Caco-2 (cell line): ENCODE data around the gene GPR143. TPM values are rescaled to one million over a fixed set of nuclear protein-coding genes. Genes with fewer than 3 reads are reported as not detected.

Source experiments
- BruUV-seq: library from RNA; stranded (reverse); fragments of 400-500 nt; replicated peaks from 2 replicates; lab custom pipeline; 2021; lab: Mats Ljungman, UMichigan
- CTCF ChIA-PET: fragments of 300-600 bp; sonication (Branson Sonifier 250); formaldehyde crosslinking; loops from one replicate; lab custom pipeline; 2022; ENCODE audit warnings: antibody characterized with exemption; lab: Charles Lee
- POLR2A ChIA-PET: fragments of 300-600 bp; sonication (Branson Sonifier 250); formaldehyde crosslinking; loops from one replicate; lab custom pipeline; 2022; ENCODE audit warnings: antibody characterized with exemption; lab: Charles Lee
- DNase-seq, 2 experiments: peaks; one replicate each; pipeline versions ENCODE4 v3.0.0 to v3.0.0-alpha.2; 2020 to 2022
- H3K27me3 ChIP-seq: replicated peaks from 2 replicates; pipeline ENCODE4 v1.6.0; 2011; ENCODE audit warnings: low read length; ENCODE audit not compliant: control insufficient read depth, insufficient read depth
- H3K36me3 ChIP-seq: 2 replicates; pipeline ENCODE4 v1.5.1; 2011; ENCODE audit warnings: low read length; ENCODE audit not compliant: control insufficient read depth, insufficient read depth
- H3K4me1 ChIP-seq: fragments of 250-450 bp; sonication (Bioruptor Pico); 2 replicates; pipeline ENCODE4 v1.5.1; 2020; ENCODE audit warnings: mild to moderate bottlenecking
- H3K4me3 ChIP-seq: 2 replicates; pipeline ENCODE4 v1.5.1; 2011; ENCODE audit warnings: low read depth, mild to moderate bottlenecking, control low read depth, low read length
- H3K9me3 ChIP-seq: fragments of 250-450 bp; sonication (Bioruptor Pico); 2 replicates; pipeline ENCODE4 v1.5.1; 2020; ENCODE audit warnings: mild to moderate bottlenecking, moderate library complexity
- H3K27ac Mint-ChIP-seq: one replicate; pipeline ENCODE4 v1.8.0; 2022; ENCODE audit warnings: mixed read lengths; ENCODE audit not compliant: unreplicated experiment
- H3K27me3 Mint-ChIP-seq: one replicate; pipeline ENCODE4 v1.8.0; 2022; ENCODE audit warnings: mixed read lengths; ENCODE audit not compliant: insufficient read depth, unreplicated experiment
- H3K36me3 Mint-ChIP-seq: one replicate; pipeline ENCODE4 v1.8.0; 2022; ENCODE audit warnings: mild to moderate bottlenecking, mixed read lengths; ENCODE audit not compliant: insufficient read depth, unreplicated experiment
- H3K4me1 Mint-ChIP-seq: one replicate; pipeline ENCODE4 v1.8.0; 2022; ENCODE audit warnings: low read depth, mixed read lengths; ENCODE audit not compliant: unreplicated experiment
- H3K4me3 Mint-ChIP-seq: one replicate; pipeline ENCODE4 v1.8.0; 2022; ENCODE audit warnings: mild to moderate bottlenecking, moderate library complexity, mixed read lengths; ENCODE audit not compliant: unreplicated experiment
- H3K9me3 Mint-ChIP-seq: one replicate; pipeline ENCODE4 v1.8.0; 2022; ENCODE audit warnings: mixed read lengths; ENCODE audit not compliant: unreplicated experiment
- intact Hi-C: fragments of 100-400 bp; cut with micrococcal nuclease; formaldehyde crosslinking; loops from one replicate; pipeline ENCODE4 v1.10.0; 2022; ENCODE audit not compliant: unreplicated experiment
- total RNA-seq: library from RNA; stranded (reverse); gene quantifications from 2 replicates; pipeline ENCODE4 v1.2.3, GENCODE V29; 2022
- TF ChIP-seq, protein P1 (sequence below), 2 experiments: fragments of 200-600 bp in 1 of 2; IDR thresholded peaks; 1 replicate in 1 of 2; 2 replicates in 1 of 2; pipeline versions ENCODE4 v1.5.1 to v1.8.0; 2011 to 2022; ENCODE audit warnings: antibody characterized with exemption in 1 of 2, control low read depth in 1 of 2, inconsistent platforms in 1 of 2, low read depth in 1 of 2, low read length in 1 of 2, mild to moderate bottlenecking in 1 of 2, moderate library complexity in 1 of 2; ENCODE audit not compliant: insufficient read depth in 1 of 2, severe bottlenecking in 1 of 2, unreplicated experiment in 1 of 2

GPR143 gene
- total RNA-seq, 1 experiment from 2014 or later = 8.0 TPM

DNA sequence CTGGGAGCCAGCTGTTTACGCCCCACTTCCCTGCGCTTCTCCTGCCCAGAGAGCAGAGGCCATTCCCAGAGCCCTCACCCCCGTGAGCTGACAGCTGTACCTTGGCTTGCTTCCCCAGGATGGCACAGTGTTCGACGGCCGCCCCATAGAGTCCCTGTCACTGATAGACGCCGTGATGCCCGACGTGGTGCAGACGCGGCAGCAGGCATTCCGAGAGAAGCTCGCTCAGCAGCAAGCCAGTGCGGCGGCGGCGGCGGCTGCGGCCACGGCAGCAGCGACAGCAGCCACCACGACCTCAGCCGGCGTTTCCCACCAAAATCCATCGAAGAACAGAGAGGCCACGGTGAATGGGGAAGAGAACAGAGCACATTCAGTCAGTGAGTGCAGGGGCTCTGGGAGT is 77.7 kb downstream of the GPR143 start:
- no peaks in the 10 kb centered on the region for H3K27me3 Mint-ChIP-seq
- DNase-seq = no peak
- Histone ChIP-seq H3K9me3 (no peaks in the 10 kb centered on the region), H3K4me3 (no peak overlapping the region), H3K27me3 (no peaks in the 10 kb centered on the region), H3K4me1 (no peaks in the 10 kb centered on the region), H3K36me3 (no peaks in the 10 kb centered on the region)
- TF ChIP-seq, protein P1, sequence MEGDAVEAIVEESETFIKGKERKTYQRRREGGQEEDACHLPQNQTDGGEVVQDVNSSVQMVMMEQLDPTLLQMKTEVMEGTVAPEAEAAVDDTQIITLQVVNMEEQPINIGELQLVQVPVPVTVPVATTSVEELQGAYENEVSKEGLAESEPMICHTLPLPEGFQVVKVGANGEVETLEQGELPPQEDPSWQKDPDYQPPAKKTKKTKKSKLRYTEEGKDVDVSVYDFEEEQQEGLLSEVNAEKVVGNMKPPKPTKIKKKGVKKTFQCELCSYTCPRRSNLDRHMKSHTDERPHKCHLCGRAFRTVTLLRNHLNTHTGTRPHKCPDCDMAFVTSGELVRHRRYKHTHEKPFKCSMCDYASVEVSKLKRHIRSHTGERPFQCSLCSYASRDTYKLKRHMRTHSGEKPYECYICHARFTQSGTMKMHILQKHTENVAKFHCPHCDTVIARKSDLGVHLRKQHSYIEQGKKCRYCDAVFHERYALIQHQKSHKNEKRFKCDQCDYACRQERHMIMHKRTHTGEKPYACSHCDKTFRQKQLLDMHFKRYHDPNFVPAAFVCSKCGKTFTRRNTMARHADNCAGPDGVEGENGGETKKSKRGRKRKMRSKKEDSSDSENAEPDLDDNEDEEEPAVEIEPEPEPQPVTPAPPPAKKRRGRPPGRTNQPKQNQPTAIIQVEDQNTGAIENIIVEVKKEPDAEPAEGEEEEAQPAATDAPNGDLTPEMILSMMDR (IDR thresholded peaks at IDR 0.05; ENCODE audit: insufficient read depth in 1 of 2, low read depth in 1 of 2, low read length in 1 of 2, severe bottlenecking in 1 of 2, unreplicated experiment in 1 of 2) = no peak
- BruUV-seq = no TSS peak
- H3K9me3 Mint-ChIP-seq = no peaks in the 10 kb centered on the region
- H3K4me3 Mint-ChIP-seq = no peak overlapping the region
- ChIA-PET POLR2A (no interaction called here), CTCF (no interaction called here)
- H3K36me3 Mint-ChIP-seq = peaks cover 64% of the 10 kb centered on the region
- intact Hi-C loops = no loop called here
- H3K4me1 Mint-ChIP-seq = no peaks in the 10 kb centered on the region
- H3K27ac Mint-ChIP-seq = no peak overlapping the region

DNA sequence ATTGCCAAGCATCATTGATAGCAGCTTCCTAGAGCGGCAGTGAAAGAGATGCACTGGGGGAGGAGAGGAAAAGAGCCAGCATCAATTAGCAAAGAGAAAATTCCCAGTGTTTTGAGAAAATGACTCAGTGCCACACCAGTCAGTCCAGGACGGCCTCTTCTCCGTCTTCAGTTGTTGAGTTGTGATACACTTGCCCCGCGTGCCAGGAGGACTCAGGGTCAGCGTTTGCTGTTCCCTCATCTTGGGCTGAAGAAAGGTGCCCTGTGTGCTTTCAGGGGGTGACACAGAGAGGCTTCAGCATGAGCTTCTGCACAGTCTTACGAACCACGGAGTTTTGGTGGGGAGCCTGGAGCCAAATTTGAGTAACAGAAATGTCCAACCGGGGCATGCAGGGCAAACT is 82.3 kb downstream of the GPR143 start:
- Mint-ChIP-seq H3K27me3 (no peaks in the 10 kb centered on the region), H3K27ac (no peak overlapping the region), H3K36me3 (peaks cover 58% of the 10 kb centered on the region), H3K4me3 (no peak overlapping the region), H3K9me3 (no peaks in the 10 kb centered on the region), H3K4me1 (peaks cover 7% of the 10 kb centered on the region)
- Histone ChIP-seq H3K4me1 (no peaks in the 10 kb centered on the region), H3K4me3 (no peak overlapping the region), H3K36me3 (no peaks in the 10 kb centered on the region; the same call in 1 of the 2 replicates), H3K9me3 (no peaks in the 10 kb centered on the region), H3K27me3 (no peaks in the 10 kb centered on the region)
- no TSS peak for BruUV-seq
- CTCF ChIA-PET = no interaction called here
- no peak for DNase-seq
- TF ChIP-seq, protein P1 (IDR thresholded peaks at IDR 0.05; ENCODE audit: insufficient read depth in 1 of 2, low read depth in 1 of 2, low read length in 1 of 2, severe bottlenecking in 1 of 2, unreplicated experiment in 1 of 2) = no peak
- intact Hi-C loops = no loop called here
- POLR2A ChIA-PET = no interaction called here

DNA sequence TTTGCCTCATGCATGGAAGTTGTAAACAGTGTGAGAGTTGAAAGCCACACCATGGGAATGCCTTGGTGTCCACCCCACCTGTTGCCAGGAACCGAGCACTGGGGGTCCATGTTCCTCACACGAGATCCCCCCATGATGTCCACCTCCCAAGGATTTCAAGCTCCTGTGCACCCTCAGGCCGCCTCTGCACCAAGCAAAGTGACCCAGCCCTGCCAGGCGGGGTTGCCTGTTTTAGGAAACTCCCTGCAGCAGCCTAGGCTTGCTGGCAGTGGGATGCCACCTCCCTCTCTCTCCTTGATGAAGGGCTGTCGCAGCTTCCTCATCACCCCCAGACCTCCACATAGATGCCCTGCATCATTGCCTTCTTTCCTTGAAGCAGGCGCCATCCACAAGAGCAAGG is 82.8 kb downstream of the GPR143 start:
- no peaks in the 10 kb centered on the region for H3K27me3 Mint-ChIP-seq

More for the DNA sequence above, 82.8 kb downstream of the GPR143 start:
- ChIA-PET POLR2A (no interaction called here), CTCF (no interaction called here)
- H3K36me3 ChIP-seq = no peaks in the 10 kb centered on the region; the same call in 1 of the 2 replicates
- DNase-seq = no peak
- H3K4me3 ChIP-seq = no peak overlapping the region
- H3K4me3 Mint-ChIP-seq = no peak overlapping the region
- H3K9me3 Mint-ChIP-seq = no peaks in the 10 kb centered on the region
- TF ChIP-seq, protein P1 (IDR thresholded peaks at IDR 0.05; ENCODE audit: insufficient read depth in 1 of 2, low read depth in 1 of 2, low read length in 1 of 2, severe bottlenecking in 1 of 2, unreplicated experiment in 1 of 2) = no peak
- peaks cover 7% of the 10 kb centered on the region for H3K4me1 Mint-ChIP-seq
- intact Hi-C loops = no loop called here
- H3K36me3 Mint-ChIP-seq = peaks cover 53% of the 10 kb centered on the region
- no peak overlapping the region for H3K27ac Mint-ChIP-seq
- no peaks in the 10 kb centered on the region for H3K27me3 ChIP-seq
- no peaks in the 10 kb centered on the region for H3K9me3 ChIP-seq
- H3K4me1 ChIP-seq = no peaks in the 10 kb centered on the region
- no TSS peak for BruUV-seq
